Cerebellar nuclear complex (tissue), 1 donor: ENCODE results near the gene RAB37.

Source experiments
- DNase-seq, 2 experiments: peaks; one replicate each; lab custom pipeline; 2025; lab: John Stamatoyannopoulos, UW

RAB37 gene, protein sequence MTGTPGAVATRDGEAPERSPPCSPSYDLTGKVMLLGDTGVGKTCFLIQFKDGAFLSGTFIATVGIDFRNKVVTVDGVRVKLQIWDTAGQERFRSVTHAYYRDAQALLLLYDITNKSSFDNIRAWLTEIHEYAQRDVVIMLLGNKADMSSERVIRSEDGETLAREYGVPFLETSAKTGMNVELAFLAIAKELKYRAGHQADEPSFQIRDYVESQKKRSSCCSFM

DNA sequence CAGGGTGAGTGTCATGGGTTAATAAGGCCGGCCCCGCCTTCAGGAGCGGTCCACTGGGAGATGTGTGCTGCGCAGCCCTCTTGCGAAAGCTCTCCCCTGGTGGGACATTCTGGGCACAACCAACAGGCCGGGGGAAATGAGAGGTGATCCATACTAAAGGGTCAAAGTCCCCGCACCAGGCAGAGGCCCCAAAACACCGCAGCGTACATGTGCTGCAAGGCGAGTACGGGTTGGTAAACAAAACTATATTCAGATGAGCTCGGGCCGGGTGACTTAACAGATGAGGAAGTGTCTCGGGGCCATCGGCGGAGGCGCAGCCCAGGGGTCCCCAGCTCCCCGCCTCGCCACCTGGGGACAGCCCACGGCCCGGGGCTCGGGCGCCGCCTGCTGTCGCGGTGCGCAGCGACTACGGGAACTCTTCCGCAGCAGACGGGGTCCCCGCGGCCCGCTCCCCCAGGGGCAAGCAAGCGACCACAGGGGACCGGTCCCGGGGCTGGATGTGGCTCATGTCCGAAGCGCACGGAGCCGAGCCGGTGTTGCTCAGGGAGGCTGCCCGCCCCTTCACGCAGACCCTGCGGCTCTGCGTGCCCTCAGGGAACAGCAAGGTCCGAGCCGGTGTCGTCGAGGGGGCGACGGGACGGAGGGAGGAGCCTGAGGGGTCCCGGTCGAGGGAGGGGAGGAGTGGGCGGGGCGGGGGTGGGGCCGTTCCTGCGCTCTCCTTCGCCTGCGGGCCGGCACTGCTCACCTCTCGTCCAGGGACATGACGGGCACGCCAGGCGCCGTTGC is at the start of gene RAB37:
TSS of gene RAB37 (plus strand) at position 744 of the 786 bp plus-strand sequence. CDS start at position 761, 17 bp downstream.
- no peak for DNase-seq

DNA sequence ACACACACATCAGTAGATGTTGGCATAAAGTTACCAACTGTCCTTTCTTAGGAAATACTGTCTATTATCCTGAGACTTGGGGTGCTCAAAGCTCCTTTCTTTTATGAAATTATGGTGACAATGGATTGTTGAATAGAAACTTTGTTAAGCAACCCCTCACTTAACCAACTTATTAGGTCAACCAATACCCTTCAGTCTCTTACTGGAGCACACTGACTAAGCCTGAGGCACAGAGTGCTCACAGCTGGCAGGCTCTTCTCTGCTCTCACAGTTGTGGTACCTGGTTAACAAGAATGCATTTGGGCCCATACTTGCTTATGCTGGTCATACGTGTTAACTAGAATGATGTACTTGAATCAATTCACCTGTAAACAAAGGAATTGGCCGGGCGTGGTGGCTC is 49.2 kb upstream of the RAB37 start:
- DNase-seq, result no peak

DNA sequence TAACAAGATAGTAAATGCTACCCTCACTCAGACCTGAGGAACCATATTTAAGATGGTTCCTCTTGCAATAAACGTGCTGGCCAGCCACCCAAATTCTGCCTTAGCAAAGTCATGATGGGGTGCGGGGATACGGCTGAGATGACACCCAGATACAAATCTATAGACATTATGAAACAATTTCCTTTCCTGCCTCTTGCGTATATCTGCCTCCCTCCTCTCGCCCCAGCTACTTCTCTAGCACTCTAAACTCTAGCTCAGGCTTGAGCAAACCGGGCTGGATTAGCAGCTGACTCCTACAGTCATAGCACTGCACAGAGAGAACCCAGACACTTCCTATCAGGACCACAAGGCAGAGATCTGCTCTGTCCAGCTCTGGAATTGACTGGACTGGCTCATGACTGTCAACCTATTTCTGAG is 46.6 kb upstream of the RAB37 start:
- DNase-seq, result no peak

DNA sequence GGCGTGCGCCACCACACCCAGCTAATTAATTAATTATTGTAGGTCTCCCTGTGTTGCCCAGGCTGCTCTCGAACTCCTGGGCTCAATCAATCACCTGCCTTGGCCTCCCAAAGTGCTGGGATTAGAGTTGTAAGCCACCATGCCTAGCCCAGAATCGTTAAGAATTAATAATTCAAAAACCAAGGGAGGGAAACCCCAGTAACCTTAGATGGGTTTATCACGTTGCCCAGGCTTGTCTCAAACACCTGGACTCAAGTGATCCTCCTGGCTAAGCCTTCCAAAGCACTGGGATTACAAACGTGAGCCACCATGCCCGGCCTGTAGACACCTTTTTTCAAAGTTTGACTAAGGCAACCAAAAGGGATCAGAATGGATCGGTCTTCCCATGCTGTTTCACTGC is 45.9 kb upstream of the RAB37 start:
- no peak for DNase-seq

DNA sequence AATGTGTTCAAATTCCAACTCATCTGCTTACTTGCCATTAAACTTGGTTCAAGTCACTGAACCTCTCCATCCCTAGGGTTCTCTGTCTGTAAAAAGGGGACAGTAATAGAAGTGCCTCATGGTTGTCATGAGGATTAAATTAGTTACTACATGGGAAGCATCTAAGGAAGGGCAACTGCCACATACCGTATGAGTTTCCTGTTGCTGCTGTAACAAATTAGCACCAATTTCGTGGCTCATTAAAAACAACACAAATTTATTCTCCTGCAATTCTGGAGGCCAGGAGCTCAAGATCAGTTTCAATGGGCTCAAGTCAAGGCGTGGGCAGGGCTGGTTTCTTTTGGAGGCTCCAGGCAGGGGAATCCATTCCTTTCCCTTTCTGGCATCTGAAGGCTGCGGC is 43.0 kb upstream of the RAB37 start:
- DNase-seq, result no peak

DNA sequence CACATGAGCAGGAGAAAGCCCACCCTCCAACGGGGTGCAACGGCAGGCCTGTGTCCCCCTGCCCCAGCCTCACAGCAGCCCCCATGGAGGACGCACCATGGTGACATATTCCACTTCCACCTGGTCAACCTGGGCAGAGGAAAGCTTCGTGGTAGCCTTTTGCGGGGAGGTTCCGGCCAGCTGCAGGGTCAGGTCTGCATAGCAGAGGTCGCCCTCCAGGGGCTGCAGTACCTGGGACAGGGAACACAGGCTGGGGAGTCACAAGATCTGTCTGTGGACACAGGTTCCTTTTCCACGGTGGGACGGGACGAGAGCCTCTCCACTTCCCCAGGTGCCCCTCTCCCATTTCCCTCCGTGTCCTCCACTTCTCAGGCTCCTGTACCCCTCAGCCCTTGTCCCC is 41.4 kb upstream of the RAB37 start:
- DNase-seq, result no peak

DNA sequence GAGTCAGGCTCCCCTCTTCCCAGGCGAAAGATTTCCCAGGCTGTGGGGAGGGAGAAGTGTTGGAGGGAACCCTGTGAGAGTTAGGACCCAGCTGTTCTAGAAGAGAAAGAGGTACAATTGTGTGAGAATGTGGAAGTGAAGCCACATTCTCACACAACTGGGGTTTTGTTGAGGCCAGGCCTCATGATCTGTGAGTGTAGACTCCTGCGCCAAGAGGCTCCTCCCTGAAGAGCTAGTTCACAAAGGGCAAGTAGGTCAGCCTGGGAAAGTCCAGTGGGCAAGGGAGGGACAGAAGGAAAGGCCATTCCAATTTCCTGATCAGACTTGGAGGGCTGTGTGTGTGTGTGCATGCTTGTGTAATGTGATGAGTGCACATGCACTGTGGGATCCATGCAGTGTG is 39.5 kb upstream of the RAB37 start:
- DNase-seq, result no peak

DNA sequence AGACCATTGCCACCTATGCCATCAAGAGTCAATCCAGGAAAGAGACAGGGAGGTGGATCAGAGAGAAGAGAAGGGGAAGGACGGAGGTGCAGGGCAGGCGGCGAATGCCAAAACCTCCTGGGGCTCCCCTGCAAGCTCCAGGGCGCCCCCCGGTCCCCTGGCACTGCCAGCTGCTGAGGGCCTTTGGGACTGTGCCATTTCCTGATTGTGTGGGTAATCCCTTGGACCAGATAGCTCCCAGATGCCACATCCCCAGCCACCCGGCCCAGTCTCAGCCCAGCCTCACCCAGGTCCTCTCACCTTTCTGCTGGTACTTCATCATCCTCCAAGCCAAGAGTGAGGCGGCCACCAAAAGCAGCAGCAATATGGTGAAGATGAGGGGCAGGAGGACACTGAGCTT is 39.0 kb upstream of the RAB37 start:
- DNase-seq, result no peak

DNA sequence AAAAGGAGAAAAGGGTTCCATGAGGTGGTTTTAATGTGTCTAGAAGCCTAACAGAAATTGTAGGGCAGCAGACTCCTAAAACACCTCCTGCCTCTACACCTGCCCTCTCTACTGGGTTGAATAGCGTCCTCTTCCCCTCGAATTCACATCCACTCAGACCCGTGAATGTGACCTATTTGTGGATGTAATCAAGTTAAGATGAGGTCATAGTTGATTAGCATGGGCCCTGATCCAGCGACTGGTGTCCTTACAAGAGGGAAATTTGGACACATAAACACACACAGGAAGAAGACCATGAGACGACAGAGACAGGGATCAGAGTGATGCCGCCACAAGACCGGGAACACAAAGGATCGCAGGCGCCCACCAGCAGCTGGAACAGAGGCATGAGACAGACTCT is 37.8 kb upstream of the RAB37 start:
- no peak for DNase-seq

DNA sequence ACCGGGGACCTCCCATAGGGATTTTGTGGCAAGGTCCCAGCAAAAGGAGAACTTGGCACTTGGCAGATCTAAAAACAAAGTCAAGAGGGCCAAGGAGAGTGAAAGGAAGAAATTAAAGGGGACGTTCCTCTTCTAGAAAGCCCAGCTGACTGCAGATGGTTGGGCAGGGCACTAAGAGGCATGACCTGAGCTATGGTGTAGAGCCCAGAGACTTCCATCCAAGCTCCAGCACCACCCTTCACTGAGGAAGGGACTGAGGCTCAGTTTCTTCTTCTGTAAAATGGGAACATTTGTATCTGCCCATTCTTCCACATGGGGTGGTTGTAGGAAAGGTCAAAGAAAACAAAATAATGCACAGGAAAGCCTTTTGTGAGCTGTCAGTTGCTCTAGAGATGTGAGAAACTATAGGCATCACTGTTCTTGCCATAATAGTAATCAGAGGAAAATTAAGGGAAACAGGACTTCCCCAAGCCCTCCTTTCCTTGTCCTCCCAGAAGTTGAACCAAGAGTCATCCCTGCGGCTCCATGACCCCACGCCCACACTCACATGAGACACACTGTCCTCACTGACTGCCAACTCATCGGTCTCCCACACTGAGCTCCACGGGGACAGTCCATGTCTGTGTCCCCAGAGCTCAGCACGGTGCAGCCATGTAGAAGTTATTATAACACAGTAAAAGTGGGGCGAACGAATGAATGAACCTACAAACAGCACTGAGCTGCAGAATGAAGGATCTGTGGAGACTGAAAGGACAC is 34.8 kb upstream of the RAB37 start:
- no peak for DNase-seq

DNA sequence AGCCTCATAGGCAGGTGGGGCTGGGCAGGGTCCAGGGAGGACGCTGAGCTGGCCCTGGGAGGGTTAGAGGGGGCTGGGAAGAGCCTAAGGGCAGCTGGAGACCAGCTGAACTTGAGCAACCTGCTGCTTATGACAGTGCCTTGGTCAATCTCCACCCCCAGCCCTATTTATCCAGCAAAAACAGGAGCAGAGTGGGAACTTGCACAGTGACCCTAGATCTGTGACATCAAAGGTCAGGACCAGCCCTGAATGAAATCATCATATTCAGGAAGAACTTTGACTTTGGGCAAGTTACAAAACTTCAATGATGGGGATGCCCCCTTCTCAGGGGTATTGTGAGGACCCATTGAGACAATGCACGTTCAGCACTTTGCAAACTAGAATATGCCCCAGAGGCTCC is 33.7 kb upstream of the RAB37 start:
- DNase-seq, result no peak

DNA sequence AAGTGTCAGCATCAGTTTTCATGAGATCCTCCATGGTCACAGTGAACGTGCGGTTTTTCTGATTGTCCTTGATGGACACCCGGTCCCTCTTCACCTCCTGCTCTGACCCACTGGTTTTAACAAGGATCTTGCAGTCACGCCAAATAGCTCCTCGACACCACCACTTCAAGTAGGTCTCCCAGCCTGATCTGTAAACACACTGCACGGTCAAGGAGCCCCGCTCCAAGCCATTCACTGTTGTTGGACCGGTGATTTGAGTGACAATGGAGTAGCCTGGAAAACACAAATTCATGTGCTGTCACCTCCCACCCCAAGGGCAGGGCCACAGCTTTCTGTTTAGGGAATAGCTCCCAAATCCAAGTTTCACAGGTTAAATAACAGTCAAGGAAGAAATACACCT is 32.5 kb upstream of the RAB37 start:
- no peak for DNase-seq

DNA sequence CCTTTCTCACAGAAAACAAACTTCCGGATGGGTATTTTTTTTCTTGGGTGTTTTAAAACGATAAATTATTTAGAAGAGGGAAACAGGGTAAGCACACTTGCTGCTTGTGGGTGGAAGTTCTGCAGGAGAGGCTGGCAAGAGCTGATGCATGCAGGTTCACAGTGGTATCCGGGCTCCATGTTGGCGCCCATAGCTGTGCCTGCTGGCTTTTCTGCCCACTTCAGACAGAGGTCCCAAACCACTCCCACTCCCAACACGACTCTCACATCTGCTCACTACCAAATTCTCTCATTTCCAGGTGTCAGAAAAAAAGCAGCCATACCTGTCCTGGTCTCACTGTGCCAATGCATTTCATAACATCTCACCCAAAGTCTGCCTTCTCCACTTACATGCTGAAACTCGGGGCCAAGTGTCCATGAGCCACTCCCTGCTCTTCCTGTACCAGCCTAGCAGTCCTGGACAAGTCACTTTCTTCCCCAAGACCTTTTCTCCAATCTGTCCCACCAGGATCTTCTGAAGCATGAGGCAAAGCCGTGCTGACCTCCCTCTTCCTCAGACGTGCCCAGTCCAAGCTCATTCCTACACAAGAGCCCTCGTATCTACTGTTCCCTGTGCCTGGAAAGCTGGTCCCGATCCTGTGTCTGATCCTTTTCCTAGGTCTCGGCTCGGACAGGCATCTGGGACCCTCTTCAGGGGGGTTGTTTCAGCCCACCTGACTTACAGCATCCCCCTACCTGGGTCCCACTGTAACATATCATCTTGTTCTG is 25.8 kb upstream of the RAB37 start:
- DNase-seq, result no peak

DNA sequence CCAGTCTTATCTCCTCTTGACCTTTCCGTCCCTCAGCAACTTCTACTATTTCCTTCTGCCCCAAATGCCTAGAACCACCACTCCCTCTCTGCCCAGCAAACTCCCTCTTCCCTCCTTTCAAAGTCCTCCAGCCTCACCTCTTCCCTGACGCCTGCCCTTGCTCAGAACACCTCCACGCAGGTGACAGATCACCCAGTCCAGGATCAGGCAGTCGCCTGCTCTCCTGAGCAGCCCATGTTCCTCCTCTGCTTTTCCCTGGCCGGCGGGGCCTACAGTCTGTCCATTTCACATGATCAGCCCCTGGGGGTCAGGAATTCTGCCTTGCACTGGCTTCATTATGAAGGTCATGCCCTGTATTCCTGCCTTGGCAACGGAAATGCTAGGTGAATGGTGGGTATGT is 24.8 kb upstream of the RAB37 start:
- DNase-seq, result no peak

DNA sequence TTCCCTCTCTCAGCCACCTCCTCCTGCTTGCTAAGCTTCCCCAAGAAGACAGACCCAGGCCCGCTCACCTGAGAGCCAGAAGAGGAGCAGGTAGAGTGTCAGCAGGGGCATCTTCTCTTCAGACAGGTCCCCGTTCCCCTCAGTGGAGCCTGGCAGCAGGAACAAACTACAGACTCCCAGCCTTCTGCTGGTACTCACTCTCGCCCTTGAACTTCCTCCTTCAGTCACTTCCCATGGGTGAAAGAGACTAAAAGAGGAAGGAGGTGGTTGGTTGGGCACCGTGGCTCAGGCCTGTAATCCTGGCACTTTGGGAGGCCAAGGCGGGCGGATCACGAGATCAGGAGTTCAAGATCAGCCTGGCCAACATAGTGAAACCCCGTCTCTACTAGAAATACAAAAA is 24.3 kb upstream of the RAB37 start, which contains the start of gene CD300LF:
TSS of gene CD300LF (minus strand) at position 168 of the 400 bp plus-strand sequence. CDS start at position 111, 57 bp downstream.
- no peak for DNase-seq

DNA sequence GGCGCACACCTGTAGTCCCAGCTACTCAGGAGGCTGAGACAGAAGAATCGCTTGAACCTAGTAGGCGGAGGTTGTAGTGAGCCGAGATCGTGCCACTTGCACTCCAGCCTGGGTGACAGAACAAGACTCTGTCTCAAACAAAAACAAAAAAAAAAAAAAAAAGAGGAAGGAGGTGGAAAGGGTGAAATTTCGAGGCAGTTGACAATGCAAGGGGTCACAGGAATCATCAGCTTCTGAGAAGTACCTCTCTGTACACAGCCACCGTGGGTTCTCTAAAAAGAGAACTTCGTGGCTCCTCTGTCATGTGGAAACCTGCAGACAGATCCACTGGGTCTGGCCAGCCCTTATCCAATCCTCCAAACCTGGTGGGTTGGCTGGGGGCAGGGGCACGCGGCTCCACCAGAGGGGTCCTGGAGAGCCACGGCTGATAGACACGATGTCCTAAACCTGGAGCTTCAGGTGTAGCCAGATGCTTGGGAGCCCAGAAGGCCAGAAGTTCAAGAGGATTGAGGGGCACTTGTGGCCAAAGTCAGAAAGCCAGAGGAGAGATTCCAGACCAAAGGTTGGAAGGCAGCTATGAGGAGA is 23.8 kb upstream of the RAB37 start:
- no peak for DNase-seq

DNA sequence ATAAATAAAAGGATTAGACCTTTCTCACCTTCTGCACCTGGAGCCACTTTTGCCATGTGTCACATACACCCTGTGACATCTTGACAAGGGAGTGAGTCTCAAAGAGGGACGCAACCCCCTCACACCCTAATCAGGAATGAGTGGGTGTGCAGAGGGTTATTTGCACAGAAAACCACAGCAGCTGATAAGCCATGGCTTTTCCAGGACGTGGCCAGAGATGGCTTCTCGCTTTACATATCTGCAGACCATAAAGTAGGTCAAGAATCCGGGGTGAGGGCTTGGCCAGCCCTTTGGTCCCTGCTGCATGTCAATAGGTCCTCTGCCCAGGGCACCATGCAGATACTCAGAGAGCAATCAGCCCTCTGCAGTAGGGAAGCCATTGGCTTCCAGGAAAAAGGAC is 21.9 kb upstream of the RAB37 start:
- DNase-seq, result no peak

DNA sequence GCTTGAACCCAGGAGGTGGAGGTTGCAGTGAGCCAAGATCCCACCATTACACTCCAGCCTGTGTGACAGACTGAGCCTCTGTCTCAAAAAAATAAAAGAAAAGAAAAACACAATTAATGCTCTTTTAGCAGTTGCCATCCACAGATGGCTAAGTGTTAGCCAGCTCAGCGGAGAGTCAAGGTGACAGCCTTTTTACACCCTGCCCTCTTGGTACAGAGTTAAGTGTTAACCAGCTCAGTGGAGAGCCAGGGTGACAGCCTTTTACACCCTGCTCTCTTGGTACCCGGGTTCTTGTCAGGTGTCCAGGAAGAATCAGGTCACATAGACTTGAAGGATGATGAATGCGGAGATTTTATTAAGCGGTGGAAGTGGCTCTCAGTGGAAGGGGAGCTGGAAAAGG is 16.6 kb upstream of the RAB37 start:
- DNase-seq, result no peak

DNA sequence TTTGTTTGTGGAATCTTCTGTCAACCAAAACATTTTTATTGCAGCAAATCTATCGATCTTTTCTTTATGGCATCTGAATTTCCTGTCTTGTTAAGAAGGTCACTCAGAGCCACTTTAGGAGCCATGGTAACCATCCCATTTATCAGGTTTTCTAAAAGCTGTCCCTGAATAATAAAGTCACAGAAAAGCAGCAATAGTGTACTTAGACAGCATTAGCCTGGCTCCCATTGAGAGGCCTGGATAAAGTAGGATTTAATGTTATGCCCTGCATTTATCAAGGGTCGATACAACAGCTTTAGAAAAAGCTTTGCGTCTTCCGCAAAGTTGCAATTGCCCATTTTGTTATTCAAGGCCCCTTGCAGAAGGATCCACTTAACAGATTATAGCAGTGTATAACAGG is 14.3 kb upstream of the RAB37 start:
- DNase-seq, result no peak

DNA sequence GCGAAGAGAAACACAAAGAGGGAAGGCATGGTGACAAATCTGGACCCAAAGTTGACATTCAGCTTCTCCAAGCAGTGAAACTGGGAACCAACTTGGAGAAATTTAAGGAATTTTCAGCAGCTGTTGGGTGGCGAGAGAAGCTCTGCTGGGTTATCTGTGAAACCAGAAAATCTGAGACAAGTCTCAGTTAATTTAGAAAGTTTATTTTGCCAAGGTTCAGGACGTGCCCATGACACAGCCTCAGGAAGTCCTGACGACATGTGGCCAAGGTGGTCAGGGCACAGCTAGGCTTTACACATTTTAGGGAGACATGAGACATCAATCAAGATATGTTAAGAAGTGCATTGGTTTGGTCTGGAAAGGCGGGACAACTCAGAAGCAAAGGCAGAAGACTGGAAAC is 13.2 kb upstream of the RAB37 start:
- no peak for DNase-seq

DNA sequence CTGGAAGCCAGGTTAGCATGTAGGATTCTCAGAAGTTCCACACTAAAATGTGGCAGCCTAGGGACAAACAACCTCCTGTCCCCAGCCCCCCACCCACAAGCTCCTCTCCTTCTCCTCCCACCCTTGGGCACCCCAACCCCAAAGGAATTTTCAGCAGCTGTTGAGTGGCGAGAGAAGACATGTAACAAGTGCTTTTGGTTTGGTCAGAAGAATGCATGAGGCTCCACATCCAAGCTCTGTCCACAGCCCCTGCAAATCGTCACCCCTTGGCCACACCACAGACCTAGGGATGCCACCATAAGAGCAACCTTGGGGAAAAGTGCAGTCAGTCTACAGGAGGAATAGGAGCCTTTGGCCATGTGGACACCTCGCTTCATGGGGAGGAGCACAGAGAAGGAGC is 11.9 kb upstream of the RAB37 start:
- DNase-seq, result no peak
